GM21529 (cell line): ENCODE results near the gene TMEM263.
"Not testable (repeated sequence)": the region's sequence is repeated elsewhere in the genome, so short reads cannot be mapped to it uniquely, and the experiment has no call there.

Experiments used
- ATAC-seq: cut with Tn5 transposase; IDR thresholded peaks from one replicate; pipeline ENCODE4 v1.9.1; 2021; ENCODE audit not compliant: unreplicated experiment

The TMEM263 gene

DNA sequence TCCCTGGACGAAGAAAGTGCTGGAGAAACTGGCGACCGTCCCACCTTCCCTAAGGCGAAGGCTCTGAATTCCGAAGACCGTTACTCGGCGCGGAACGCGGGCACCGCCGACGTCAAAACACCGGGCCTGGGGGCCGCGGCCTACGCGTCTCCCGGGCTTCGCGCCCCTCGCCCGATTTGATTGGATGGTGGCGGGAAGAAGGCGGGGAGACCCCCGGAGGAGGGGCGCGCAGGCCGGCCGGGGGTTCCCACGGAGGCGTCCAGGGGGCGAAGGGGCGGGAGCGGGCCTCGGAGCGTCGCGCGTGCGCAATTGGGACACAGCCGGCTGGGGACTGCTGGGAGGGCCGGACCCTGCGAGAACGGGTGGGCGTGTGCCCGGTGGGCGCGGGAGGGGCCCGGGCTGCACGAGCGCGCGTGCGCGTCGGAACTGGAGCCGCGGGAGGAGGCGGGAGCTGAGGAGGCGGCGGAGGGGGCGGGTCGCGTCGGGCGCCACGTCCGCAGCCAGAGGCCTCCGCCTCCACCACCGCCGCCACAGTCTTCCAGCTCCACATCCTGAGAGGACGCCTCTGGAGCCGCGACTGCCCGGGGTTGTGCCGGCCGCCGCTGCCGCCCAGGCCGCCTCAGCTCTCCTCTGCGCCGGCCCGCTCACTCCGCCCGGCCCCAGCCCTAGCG lies at the start of gene TMEM263:
TMEM263 (plus strand) TSS at position 531 of the 671 bp plus-strand sequence. CDS start 11,210 bp downstream, outside the sequence.
- ATAC-seq, result peak; percentile 73

- no peak for ATAC-seq
These were observed 49.0 kb upstream of the TMEM263 start for GRCh38 chr12:106906715-106907114.

GRCh38 chr12:106907411-106907810 lies 48.3 kb upstream of the TMEM263 start:
- ATAC-seq, result no peak

- ATAC-seq, result no peak
These were observed 47.9 kb upstream of the TMEM263 start for GRCh38 chr12:106907846-106908245.

DNA sequence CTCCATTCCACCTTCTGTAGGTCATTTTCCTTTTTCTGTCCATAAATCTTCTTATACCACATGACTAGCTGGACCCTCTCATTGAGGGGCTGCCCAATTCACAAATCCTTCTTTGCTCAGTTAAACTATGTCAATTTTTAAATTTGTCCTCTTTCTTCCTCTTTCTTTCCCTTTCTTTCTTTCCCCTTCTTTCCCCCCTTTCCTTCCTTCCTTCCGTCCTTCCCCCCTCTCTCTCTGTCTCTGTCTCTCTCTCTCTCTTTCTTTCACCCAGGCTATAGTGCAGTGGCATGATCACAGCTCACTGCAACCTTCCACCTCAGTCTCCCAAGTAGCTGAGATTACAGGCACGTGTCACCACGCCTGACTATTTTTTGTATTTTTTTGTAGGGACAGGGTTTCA lies 47.1 kb upstream of the TMEM263 start:
- ATAC-seq, result no peak

GRCh38 chr12:106910202-106910601 lies 45.5 kb upstream of the TMEM263 start:
- ATAC-seq, result peak; percentile 64

- ATAC-seq, result no peak
These were observed 44.1 kb upstream of the TMEM263 start for GRCh38 chr12:106911581-106911980.

- no peak for ATAC-seq
These were observed 42.3 kb upstream of the TMEM263 start for GRCh38 chr12:106913456-106913855.

DNA sequence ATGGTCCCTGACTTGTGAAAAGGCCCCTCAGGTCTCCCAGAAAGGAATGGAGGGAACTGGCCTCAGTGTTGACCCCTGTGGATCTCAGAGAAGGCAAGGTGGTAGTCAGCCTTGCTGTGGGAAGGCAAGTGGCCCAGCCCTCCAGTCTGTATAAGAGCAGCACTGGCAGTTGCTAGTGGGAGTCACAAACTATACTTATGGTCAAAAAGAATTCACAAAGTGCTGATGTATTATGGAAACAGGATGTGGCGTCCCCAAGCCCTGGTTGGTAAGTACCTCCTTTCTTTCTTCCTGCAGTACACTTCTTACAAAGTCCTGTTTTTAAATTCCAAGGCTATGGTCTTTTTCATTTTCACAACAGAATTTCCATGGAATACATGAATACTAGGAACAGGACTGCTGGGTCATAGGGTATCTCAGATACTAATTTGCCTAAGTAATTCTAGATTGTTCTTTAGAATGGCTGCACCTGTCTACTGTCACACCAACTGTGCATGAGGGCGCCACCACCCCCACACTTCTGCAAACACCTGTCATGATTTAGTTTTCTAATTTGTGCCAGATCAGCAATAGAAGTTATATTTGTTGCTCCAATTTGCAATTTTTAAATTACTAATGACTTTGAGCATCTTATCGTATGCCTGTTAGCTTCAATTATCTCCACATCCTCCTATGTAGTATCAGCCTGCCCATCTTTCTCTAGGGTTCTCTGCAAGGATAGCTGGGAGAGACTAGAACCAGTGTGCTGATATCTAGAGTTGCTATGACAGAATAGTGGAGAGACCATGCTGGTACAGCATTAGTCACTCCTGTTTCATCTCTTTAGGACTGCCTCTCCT lies 40.7 kb upstream of the TMEM263 start:
- peak; percentile 71 for ATAC-seq

DNA sequence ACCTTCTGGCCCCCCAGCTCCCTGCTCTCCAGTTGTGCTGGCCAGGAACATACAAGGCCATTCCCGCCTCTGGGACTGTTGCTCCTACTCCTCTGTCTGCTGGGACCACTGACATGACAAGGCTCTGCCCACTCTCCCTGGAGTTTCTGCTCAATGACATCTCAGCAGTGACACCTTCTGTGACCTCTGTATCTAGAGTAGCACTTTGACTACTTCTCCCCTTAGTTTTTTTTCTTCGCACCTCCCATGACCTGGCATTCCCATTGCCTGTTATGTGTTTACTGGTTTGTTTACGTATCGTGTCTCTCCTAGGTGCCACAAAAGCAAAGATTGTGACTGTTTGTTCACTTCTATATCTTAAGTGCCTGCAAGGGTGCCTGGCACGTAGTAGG lies 40.1 kb upstream of the TMEM263 start:
- ATAC-seq, result no peak

GRCh38 chr12:106917503-106917902 lies 38.2 kb upstream of the TMEM263 start:
- ATAC-seq, result no peak

DNA sequence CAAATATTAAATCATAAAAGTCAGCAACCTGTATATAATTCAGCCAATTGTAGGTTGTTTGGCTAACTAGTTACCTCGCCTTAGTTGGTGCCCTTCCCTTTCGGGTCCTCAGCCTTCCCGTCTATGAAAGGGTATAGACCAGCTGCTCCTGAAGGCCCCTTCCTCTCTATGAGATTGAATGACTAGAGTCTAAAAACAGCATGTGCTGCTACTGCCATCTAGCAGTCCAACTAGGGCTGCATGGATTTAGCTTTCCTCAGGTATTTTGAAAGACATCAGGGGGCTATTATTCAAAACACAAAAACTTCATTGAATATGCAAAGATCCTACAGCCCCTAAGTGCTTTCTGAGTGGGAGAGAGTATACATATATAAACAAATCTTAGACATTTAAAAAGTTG lies 37.0 kb upstream of the TMEM263 start:
- no peak for ATAC-seq

DNA sequence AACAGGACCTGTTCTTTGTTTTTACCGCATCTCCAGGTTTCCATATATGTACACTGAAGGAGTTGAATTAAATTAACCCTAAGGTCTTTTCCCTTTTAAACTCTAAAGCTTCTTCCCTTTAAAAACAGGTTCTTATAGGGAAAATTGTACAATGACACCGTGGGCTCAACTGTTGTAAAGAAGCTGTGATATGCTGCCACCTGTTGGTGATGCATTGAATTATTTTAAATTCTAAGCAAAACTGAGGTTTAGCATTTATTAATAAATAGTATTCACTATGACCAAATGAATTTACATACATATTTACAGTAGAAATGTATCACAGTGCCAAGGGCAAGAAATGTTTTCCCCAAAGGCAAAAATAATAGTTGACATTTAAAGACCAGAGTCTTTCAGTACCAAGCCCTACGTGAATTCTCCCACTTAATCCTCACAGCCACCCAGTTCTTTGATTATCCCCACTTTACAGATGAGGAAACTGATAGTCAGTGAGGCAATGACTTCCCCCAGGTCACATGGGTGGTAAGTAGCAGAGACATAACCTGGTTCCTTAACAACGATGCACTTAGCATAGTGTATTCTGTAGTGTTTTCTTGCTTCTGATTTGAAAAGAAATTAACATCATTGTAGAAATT lies 35.7 kb upstream of the TMEM263 start:
- no peak for ATAC-seq

DNA sequence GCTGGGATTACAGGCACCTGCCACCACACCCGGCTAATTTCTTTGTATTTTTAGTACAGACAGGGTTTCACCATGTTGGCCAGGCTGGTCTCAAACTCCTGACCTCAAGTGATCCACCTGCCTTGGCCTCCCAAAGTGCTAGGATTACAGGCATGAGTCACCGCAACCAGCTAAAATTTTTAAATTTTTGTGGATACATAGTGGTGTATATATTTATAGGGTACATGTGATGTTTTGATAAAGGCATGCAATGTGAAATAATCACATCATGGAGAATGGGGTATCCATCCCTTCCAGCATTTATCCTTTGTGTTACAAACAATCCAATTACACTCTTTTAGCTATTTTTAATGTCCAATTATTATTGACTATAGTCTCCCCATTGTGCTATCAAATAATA lies 33.7 kb upstream of the TMEM263 start:
- not testable (repeated sequence) for ATAC-seq

- ATAC-seq, result not testable (repeated sequence)
These were observed 32.1 kb upstream of the TMEM263 start for GRCh38 chr12:106923594-106923993.

GRCh38 chr12:106924268-106924861 lies 31.3 kb upstream of the TMEM263 start:
- no peak for ATAC-seq

- no peak for ATAC-seq
These were observed 29.1 kb upstream of the TMEM263 start for GRCh38 chr12:106926657-106927056.

- ATAC-seq, result no peak
These were observed 21.4 kb upstream of the TMEM263 start for GRCh38 chr12:106934277-106934676.

GRCh38 chr12:106941481-106942156 lies 14.1 kb upstream of the TMEM263 start:
- no peak for ATAC-seq

- no peak for ATAC-seq
These were observed 12.9 kb upstream of the TMEM263 start for GRCh38 chr12:106942775-106943174.
